Heart left ventricle (tissue), 13 donors: ENCODE results near the gene SLC7A10.
"Not testable (repeated sequence)": the region's sequence is repeated elsewhere in the genome, so short reads cannot be mapped to it uniquely, and the experiment has no call there.

Source experiments
- POLR2A ChIP-seq, 2 donors: fragments of 450-650 bp; IDR thresholded peaks; one replicate each; pipeline ENCODE4 v1.6.1; 2017; ENCODE audit warnings: antibody characterized with exemption in 2 of 2, mild to moderate bottlenecking in 2 of 2, moderate library complexity in 2 of 2
- TF ChIP-seq, protein P1 (sequence below), 12 donors: fragments of 200-600 bp; sonication (generic) in 4 of 12; IDR thresholded peaks; one replicate each; pipeline versions ENCODE4 v1.5.0 to v1.8.0; 2018 to 2022; ENCODE audit warnings: antibody characterized with exemption in 12 of 12, mild to moderate bottlenecking in 5 of 12
- donor health status: ischemic (EF 13 %, LVEDD 7.1; RV severe dilation, severe dysfunction).
- donor health status: DM: no; HTN: yes; CAD: no.
- donor health status: DM: no; HTN: no; CAD: no.
- donor health status: ischemic (EF 25% LVEDD 6.9; RV normal size, moderate dysfunction).
- donor health status: ischemic (EF 25% LVEDD 5.7; RV mildly dilated, moderate dysfunction).
- donor health status: ischemic (EF 35%, LVEDD 5.7; RV mildly dilated, moderate dysfunction).
- donor health status: nonischemic (EF 11% LVEDD 7.7; RV severe dilation, severe dysfunction).
- donor health status: DM: yes; HTN: yes; CAD: no.
- donor health status: PGD.
- donor health status: ischemic (EF 29% LVEDD 5.4; RV normal size, mild dysfunction).
- donor health status: nonischemic (EF 23%, LVEDD 6.1; RV moderate dilation, normal function).

DNA sequence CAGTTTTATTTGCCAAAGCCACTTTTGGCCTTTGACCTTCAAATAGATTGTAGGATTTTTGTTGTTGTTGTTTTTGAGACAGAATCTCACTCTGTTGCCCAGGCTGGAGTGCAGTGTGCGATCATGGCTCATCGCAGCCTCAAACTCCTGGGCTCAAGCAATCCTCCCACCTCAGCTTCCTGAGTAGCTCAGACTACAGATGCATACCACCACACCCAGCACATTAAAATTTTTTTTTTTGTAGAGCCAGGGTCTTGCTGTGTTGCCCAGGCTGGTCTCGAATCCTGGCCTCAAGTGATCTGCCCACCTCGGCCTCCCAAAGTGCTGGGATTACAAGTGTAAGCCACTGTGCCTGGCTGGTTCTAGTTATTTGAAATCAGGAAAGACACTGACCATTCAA lies 34.6 kb downstream of the SLC7A10 start:
- TF ChIP-seq, protein P1, sequence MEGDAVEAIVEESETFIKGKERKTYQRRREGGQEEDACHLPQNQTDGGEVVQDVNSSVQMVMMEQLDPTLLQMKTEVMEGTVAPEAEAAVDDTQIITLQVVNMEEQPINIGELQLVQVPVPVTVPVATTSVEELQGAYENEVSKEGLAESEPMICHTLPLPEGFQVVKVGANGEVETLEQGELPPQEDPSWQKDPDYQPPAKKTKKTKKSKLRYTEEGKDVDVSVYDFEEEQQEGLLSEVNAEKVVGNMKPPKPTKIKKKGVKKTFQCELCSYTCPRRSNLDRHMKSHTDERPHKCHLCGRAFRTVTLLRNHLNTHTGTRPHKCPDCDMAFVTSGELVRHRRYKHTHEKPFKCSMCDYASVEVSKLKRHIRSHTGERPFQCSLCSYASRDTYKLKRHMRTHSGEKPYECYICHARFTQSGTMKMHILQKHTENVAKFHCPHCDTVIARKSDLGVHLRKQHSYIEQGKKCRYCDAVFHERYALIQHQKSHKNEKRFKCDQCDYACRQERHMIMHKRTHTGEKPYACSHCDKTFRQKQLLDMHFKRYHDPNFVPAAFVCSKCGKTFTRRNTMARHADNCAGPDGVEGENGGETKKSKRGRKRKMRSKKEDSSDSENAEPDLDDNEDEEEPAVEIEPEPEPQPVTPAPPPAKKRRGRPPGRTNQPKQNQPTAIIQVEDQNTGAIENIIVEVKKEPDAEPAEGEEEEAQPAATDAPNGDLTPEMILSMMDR (IDR thresholded peaks at IDR 0.05) = not testable (repeated sequence)
- not testable (repeated sequence) for TF ChIP-seq POLR2A (IDR thresholded peaks at IDR 0.05)
